Activated CD4-positive, alpha-beta T cell treated with anti-CD3 and anti-CD28 coated beads, Interleukin-2, amount 50 U/mL, for 48 hours (primary cell): ENCODE data around the gene DCTD.

Experiments used
- DNase-seq, 2 experiments: peaks; one replicate each; pipeline ENCODE4 v3.0.0-alpha.2; 2020

The DCTD gene

GRCh38 chr4:182869697-182870096 lies 47.5 kb downstream of the DCTD start:
- no peak for DNase-seq

GRCh38 chr4:182866746-182867145 lies 50.4 kb downstream of the DCTD start:
- DNase-seq: no peak

GRCh38 chr4:182863501-182863900 lies 53.7 kb downstream of the DCTD start:
- no peak for DNase-seq

GRCh38 chr4:182862921-182863320 lies 54.3 kb downstream of the DCTD start:
- DNase-seq: no peak

GRCh38 chr4:182862141-182862875 lies 54.9 kb downstream of the DCTD start:
- no peak for DNase-seq

- no peak for DNase-seq
Observed at GRCh38 chr4:182861346-182861745, 55.8 kb downstream of the DCTD start.

GRCh38 chr4:182859730-182860129 lies 57.5 kb downstream of the DCTD start:
- no peak for DNase-seq

GRCh38 chr4:182858711-182859110 lies 58.5 kb downstream of the DCTD start:
- no peak for DNase-seq

- DNase-seq: no peak
Observed at GRCh38 chr4:182856862-182857261, 60.3 kb downstream of the DCTD start.

GRCh38 chr4:182855877-182856276 lies 61.3 kb downstream of the DCTD start:
- DNase-seq: no peak

GRCh38 chr4:182855312-182855711 lies 61.9 kb downstream of the DCTD start:
- DNase-seq: no peak

- DNase-seq: no peak
Observed at GRCh38 chr4:182854466-182854865, 62.7 kb downstream of the DCTD start.

GRCh38 chr4:182853731-182854330 lies 63.4 kb downstream of the DCTD start:
- no peak for DNase-seq

GRCh38 chr4:182848685-182849084 lies 68.5 kb downstream of the DCTD start:
- DNase-seq: no peak

- no peak for DNase-seq
Observed at GRCh38 chr4:182847576-182848450, 69.4 kb downstream of the DCTD start.

- DNase-seq: no peak
Observed at GRCh38 chr4:182846036-182846435, 71.2 kb downstream of the DCTD start.

- no peak for DNase-seq
Observed at GRCh38 chr4:182845618-182846017, 71.6 kb downstream of the DCTD start.

- DNase-seq: no peak
Observed at GRCh38 chr4:182843808-182844325, 73.3 kb downstream of the DCTD start.

GRCh38 chr4:182842759-182843390 lies 74.3 kb downstream of the DCTD start:
- no peak for DNase-seq

- DNase-seq: no peak
Observed at GRCh38 chr4:182842104-182842600, 75.0 kb downstream of the DCTD start.

- DNase-seq: no peak
Observed at GRCh38 chr4:182840108-182840507, 77.1 kb downstream of the DCTD start.
